ENCODE data around the gene NDEL1.

- TF ChIP-seq, protein P1, sequence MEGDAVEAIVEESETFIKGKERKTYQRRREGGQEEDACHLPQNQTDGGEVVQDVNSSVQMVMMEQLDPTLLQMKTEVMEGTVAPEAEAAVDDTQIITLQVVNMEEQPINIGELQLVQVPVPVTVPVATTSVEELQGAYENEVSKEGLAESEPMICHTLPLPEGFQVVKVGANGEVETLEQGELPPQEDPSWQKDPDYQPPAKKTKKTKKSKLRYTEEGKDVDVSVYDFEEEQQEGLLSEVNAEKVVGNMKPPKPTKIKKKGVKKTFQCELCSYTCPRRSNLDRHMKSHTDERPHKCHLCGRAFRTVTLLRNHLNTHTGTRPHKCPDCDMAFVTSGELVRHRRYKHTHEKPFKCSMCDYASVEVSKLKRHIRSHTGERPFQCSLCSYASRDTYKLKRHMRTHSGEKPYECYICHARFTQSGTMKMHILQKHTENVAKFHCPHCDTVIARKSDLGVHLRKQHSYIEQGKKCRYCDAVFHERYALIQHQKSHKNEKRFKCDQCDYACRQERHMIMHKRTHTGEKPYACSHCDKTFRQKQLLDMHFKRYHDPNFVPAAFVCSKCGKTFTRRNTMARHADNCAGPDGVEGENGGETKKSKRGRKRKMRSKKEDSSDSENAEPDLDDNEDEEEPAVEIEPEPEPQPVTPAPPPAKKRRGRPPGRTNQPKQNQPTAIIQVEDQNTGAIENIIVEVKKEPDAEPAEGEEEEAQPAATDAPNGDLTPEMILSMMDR (IDR thresholded peaks at IDR 0.05; ENCODE audit: insufficient read depth, low read length, poor library complexity, severe bottlenecking), result no peak
- TF ChIP-seq EZH2phosphoT487 (conservative IDR thresholded peaks at IDR 0.05; ENCODE audit: low read length), result no peak
Measured at GRCh38 chr17:8481089-8481488, 45.4 kb downstream of the NDEL1 start.

All from SU-DHL-6 (cell line).